Activated T-cell treated with anti-CD3 and anti-CD28 coated beads for 48 hours (primary cell): Measurements from ENCODE around the gene SNX10.

Experiments
- DNase-seq: peaks from one replicate; pipeline ENCODE4 v3.0.0-alpha.2; 2020; ENCODE audit warnings: low read depth

Gene SNX10

DNA sequence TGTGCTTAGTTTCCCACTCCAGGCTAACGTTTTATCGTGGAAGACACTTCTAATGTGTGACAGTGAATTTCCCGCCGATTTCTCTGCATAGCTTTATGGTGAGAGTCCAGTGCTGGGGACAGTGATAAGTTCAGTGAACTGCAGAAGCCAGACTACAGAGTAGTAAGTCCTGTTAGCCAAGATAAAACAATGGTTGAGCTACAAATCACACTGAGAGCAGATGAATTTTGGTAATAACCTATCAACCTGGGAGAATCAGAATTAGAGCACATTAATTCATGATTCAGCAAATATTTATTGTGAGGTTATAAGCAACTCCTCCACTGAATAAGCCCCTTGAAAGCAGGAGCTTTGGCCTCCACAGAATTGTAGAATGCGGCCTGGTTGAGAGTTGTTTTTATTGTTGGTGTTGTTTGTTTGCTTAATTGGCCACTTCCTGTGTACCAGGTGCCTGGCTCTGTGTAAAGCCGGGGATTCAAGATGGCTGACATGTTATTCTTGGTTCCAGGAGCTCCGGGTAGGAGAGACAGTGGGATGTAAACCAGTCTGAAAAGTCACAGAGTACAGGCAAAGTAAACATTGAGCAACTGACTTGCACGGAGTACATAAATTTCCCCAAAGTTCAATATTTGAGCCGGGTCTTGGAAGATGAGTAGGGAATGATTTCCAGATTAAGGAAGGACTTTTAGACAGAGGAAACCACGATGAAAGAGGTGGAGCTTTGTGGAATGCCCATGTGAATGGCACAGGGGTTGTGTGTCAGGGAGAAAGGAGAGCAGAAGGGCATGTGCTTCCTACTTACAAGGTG, 112.7 kb downstream of the SNX10 start:
- DNase-seq, result no peak

GRCh38 chr7:26406433-26406832, 114.8 kb downstream of the SNX10 start:
- DNase-seq, result no peak

GRCh38 chr7:26409661-26410547, 118.2 kb downstream of the SNX10 start:
- no peak for DNase-seq

DNA sequence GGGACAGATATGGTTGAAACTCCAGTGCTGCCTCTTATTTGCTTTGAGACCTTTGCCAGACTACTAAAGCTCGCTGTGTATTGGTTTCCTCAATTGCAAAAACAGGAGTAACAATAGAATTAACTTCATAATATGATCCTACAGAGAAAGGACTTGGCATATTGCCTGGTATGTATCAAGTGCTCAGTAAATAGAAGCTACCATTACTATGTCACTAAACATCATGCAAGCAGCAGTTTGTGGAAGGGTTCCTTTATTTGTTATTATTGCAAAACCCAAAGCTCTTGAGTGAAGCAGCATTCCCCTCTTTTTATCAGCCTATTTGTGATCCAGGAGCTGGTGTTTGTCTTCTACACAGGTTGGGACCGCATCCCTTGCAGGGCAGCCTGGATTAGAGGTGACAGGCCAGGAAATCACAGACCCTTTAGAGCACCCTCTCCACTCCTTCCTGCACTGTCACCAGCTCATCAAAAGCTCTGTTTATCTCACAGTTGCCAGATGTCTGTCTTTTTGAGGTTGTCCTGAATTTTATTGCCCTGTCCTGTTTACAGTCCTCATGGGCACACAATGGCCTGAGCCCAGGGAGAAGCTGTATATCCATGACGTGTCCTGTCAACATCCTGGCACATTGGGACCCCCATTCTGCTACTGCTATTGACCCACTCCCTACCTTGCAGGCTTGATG, 121.5 kb downstream of the SNX10 start:
- no peak for DNase-seq

DNA sequence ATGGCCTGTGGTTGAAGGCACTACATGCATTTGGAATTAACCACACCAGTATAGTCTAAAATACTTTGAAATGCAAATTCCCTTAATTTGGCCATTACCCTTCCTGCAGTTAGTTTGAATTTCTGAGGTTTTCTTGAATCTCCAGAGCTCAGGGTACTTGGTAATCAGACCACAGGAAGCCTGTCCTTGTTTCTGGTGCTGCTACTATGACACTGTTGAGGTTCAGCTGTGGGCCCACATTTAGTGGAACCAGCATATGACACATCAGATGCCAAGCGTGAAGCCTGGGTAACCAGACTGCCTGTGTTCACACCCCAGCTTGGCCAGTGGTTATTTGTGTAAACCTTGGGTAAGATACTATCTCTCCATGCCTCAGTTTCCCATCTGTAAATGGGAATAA, 124.3 kb downstream of the SNX10 start:
- no peak for DNase-seq

GRCh38 chr7:26417911-26418413, 126.3 kb downstream of the SNX10 start:
- DNase-seq, result no peak

GRCh38 chr7:26419198-26419597, 127.5 kb downstream of the SNX10 start:
- no peak for DNase-seq

DNA sequence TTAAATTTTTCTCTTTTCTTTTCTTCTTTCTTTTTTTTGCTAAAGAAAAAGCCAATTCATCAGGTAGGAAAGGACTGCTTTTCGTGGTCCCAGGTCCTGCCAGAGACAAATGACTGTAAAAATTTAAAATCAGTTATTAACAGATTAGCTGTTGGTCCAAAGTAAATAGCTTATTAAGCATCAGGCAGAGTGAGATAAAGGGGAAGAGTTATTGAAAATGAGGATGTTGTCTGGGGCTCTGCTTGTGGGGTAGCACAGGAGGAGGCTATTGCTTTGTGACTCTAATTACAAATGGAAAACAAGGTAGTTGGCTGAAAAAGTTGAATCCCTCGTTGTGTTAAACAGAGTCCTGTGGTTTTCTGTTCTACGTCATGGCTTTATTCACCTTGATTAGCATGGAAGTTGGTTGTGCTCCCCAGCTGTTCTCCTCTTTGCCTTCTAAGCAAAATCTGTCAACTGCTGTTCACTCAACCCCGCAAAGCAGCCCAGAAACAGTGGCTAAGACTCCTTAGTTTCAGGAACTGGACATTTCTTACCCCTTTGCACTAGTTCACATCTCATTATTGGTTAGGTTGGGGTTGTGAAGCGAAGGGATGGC, 128.9 kb downstream of the SNX10 start:
- no peak for DNase-seq

DNA sequence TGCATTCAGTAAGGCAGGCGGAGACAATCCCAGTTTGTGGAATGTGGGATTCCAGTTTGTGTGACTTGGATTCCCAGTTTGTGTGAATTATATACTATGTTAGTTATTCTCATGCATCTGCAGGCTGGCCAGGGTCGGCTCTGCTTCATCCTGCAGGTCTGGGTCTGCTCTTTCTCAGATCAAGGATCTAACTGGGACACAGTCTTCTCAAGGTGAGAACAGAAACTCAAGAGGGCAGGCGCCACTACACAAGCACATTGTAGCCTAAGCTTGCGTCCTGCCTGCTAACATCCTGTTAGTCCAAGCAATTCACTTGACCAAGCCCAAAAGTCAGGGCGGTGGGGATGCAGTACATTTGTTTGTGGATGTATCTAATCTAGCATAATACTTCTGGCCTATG, 131.1 kb downstream of the SNX10 start:
- DNase-seq, result no peak

- DNase-seq, result no peak
Measured at GRCh38 chr7:26423436-26423835, 131.8 kb downstream of the SNX10 start.
